Right renal cortex interstitium (tissue), 3 donors: ENCODE measurements around the gene LENG1. TPM values are rescaled to one million over a fixed set of nuclear protein-coding genes. Genes with fewer than 3 reads are reported as not detected.
A peak's percentile ranks its signal among the peaks of the same experiment; 100 is the strongest.

Experiments
- DNase-seq, 3 donors: peaks; one replicate each; pipeline ENCODE4 v3.0.0-alpha.2; 2013; ENCODE audit warnings: low read depth in 3 of 3, low spot score in 2 of 3
- polyA plus RNA-seq, 3 donors: library from polyadenylated mRNA; unstranded; fragments of 120-200 nt; gene quantifications; one replicate each; pipeline ENCODE4 v1.2.1, GENCODE V29; 2013; ENCODE audit not compliant: insufficient read length in 3 of 3

Gene LENG1
- polyA plus RNA-seq, 3 donors, result 7.3 to 7.6 (median 7.6) TPM

- DNase-seq, result no peak
These were observed 17.2 kb downstream of the LENG1 start for GRCh38 chr19:54142166-54142780.

- no peak for DNase-seq
These were observed 18.2 kb downstream of the LENG1 start for GRCh38 chr19:54141356-54141755.

- no peak for DNase-seq
These were observed 20.8 kb downstream of the LENG1 start for GRCh38 chr19:54138489-54139256.

- DNase-seq, result no peak
These were observed 21.6 kb downstream of the LENG1 start, which contains the start of gene CNOT3 for GRCh38 chr19:54137699-54138488. Gene CNOT3, plus strand, starts transcription at chr19:54137762. Its CDS starts 5,217 bp downstream, at chr19:54142979.

- DNase-seq, result peak; percentile 99 to 100 (median 100)
These were observed 22.4 kb downstream of the LENG1 start for GRCh38 chr19:54136864-54137698.

GRCh38 chr19:54136086-54136863 lies 23.2 kb downstream of the LENG1 start:
- DNase-seq, result no peak

GRCh38 chr19:54133957-54134590 lies 25.4 kb downstream of the LENG1 start:
- no peak for DNase-seq

- no peak for DNase-seq
These were observed 26.1 kb downstream of the LENG1 start for GRCh38 chr19:54133312-54133956.

- no peak for DNase-seq
These were observed 29.9 kb downstream of the LENG1 start for GRCh38 chr19:54129617-54129996.

GRCh38 chr19:54128796-54129616 lies 30.5 kb downstream of the LENG1 start:
- DNase-seq, result no peak

GRCh38 chr19:54128441-54128725 lies 31.1 kb downstream of the LENG1 start:
- DNase-seq, result no peak

GRCh38 chr19:54127688-54128440 lies 31.7 kb downstream of the LENG1 start:
- DNase-seq, result no peak

- DNase-seq, result no peak
These were observed 33.8 kb downstream of the LENG1 start for GRCh38 chr19:54125713-54126112.

- DNase-seq, result no peak
These were observed 35.1 kb downstream of the LENG1 start for GRCh38 chr19:54124393-54124792.

GRCh38 chr19:54123682-54124081 lies 35.8 kb downstream of the LENG1 start:
- no peak for DNase-seq

- no peak for DNase-seq
These were observed 38.3 kb downstream of the LENG1 start for GRCh38 chr19:54121259-54121658.
